Measurements from ENCODE around the gene SPRR2D. TPM values are rescaled to one million over a fixed set of nuclear protein-coding genes. Genes with fewer than 3 reads are reported as not detected.
"Not testable (repeated sequence)": the region's sequence is repeated elsewhere in the genome, so short reads cannot be mapped to it uniquely, and the experiment has no call there.

SPRR2D gene
- polyA plus RNA-seq, result not detected

GRCh38 chr1:153040950-153041631 is at the start of gene SPRR2D:
Gene SPRR2D, minus strand, starts transcription at chr1:153041120. Its CDS starts 774 bp downstream, at chr1:153040346.
- Mint-ChIP-seq H3K9me3 (peaks cover 0 to 4% (median 0%) of the 10 kb centered on the region in 3 donors), H3K4me1 (no peaks in the 10 kb centered on the region), H3K27me3 (peaks cover 34% of the 10 kb centered on the region), H3K27ac (no peak within 1 kb of the TSS), H3K36me3 (no peaks in the 10 kb centered on the region), H3K4me3 (no peak within 1 kb of the TSS)

GRCh38 chr1:153087652-153088051 is 46.7 kb upstream of the SPRR2D start:
- Mint-ChIP-seq H3K27me3 (peaks cover 2% of the 10 kb centered on the region), H3K4me1 (no peaks in the 10 kb centered on the region), H3K27ac (no peak overlapping the region), H3K36me3 (no peaks in the 10 kb centered on the region), H3K9me3 (peaks cover 0 to 7% (median 2%) of the 10 kb centered on the region in 3 donors), H3K4me3 (no peak overlapping the region)

- Mint-ChIP-seq H3K27ac (no peak overlapping the region), H3K9me3 (peaks cover 7 to 13% (median 12%) of the 10 kb centered on the region in 3 donors), H3K4me1 (no peaks in the 10 kb centered on the region), H3K4me3 (no peak overlapping the region), H3K36me3 (peaks cover 2% of the 10 kb centered on the region), H3K27me3 (peaks cover 3% of the 10 kb centered on the region)
Measured at GRCh38 chr1:153081736-153082135, 40.8 kb upstream of the SPRR2D start.

GRCh38 chr1:153072806-153073726 is 32.1 kb upstream of the SPRR2D start:
- H3K9me3 Mint-ChIP-seq, result peaks cover 0 to 2% (median 0%) of the 10 kb centered on the region in 3 donors
- no peak overlapping the region for H3K27ac Mint-ChIP-seq
- H3K4me3 Mint-ChIP-seq, result no peak overlapping the region
- H3K27me3 Mint-ChIP-seq, result peaks cover 1% of the 10 kb centered on the region
- H3K4me1 Mint-ChIP-seq, result no peaks in the 10 kb centered on the region
- no peaks in the 10 kb centered on the region for H3K36me3 Mint-ChIP-seq

- Mint-ChIP-seq H3K27ac (no peak within 1 kb of the TSS), H3K27me3 (no peaks in the 10 kb centered on the region), H3K9me3 (peaks cover 0 to 4% (median 2%) of the 10 kb centered on the region in 3 donors), H3K4me3 (no peak within 1 kb of the TSS), H3K4me1 (no peaks in the 10 kb centered on the region), H3K36me3 (no peaks in the 10 kb centered on the region)
Measured at GRCh38 chr1:153071511-153071910, 30.6 kb upstream of the SPRR2D start, which contains the start of gene SPRR2B. Gene SPRR2B, minus strand, starts transcription at chr1:153071611. Its CDS starts 772 bp downstream, at chr1:153070839.

GRCh38 chr1:153070243-153070642 is 29.3 kb upstream of the SPRR2D start:
- peaks cover 0 to 4% (median 2%) of the 10 kb centered on the region in 3 donors for H3K9me3 Mint-ChIP-seq
- no peaks in the 10 kb centered on the region for H3K4me1 Mint-ChIP-seq
- no peaks in the 10 kb centered on the region for H3K27me3 Mint-ChIP-seq
- H3K27ac Mint-ChIP-seq, result no peak overlapping the region
- no peak overlapping the region for H3K4me3 Mint-ChIP-seq
- no peaks in the 10 kb centered on the region for H3K36me3 Mint-ChIP-seq

GRCh38 chr1:153058826-153059784 is 18.2 kb upstream of the SPRR2D start:
- Mint-ChIP-seq H3K4me3 (no peak overlapping the region), H3K27ac (no peak overlapping the region), H3K4me1 (no peaks in the 10 kb centered on the region), H3K9me3 (no peaks in the 10 kb centered on the region), H3K36me3 (no peaks in the 10 kb centered on the region), H3K27me3 (peaks cover 12% of the 10 kb centered on the region)

GRCh38 chr1:153058154-153058553 is 17.2 kb upstream of the SPRR2D start:
- Mint-ChIP-seq H3K27ac (no peak overlapping the region), H3K27me3 (peaks cover 12% of the 10 kb centered on the region), H3K36me3 (no peaks in the 10 kb centered on the region), H3K9me3 (peaks cover 0 to 4% (median under 1%) of the 10 kb centered on the region in 3 donors), H3K4me3 (no peak overlapping the region), H3K4me1 (no peaks in the 10 kb centered on the region)

- Mint-ChIP-seq H3K9me3 (peaks cover 0 to 7% (median 6%) of the 10 kb centered on the region in 3 donors), H3K27ac (no peak within 1 kb of the TSS), H3K36me3 (no peaks in the 10 kb centered on the region), H3K27me3 (peaks cover 15% of the 10 kb centered on the region), H3K4me3 (peak within 1 kb of the TSS in 1 of 4 donors; percentile 17), H3K4me1 (no peaks in the 10 kb centered on the region)
Measured at GRCh38 chr1:153057375-153057774, 16.5 kb upstream of the SPRR2D start, which contains the start of gene SPRR2A. Gene SPRR2A, minus strand, starts transcription at chr1:153057512. Its CDS starts 777 bp downstream, at chr1:153056735.

GRCh38 chr1:153056111-153056510 is 15.2 kb upstream of the SPRR2D start:
- H3K27me3 Mint-ChIP-seq, result peaks cover 18% of the 10 kb centered on the region
- not testable (repeated sequence) for H3K9me3 Mint-ChIP-seq, H3K27ac Mint-ChIP-seq, H3K36me3 Mint-ChIP-seq, H3K4me1 Mint-ChIP-seq
- H3K4me3 Mint-ChIP-seq, result peak overlapping the region in 1 of 4 donors; percentile 17

- peaks cover 13% of the 10 kb centered on the region for H3K27me3 Mint-ChIP-seq
- no peak overlapping the region for H3K4me3 Mint-ChIP-seq
- peaks cover 0 to 7% (median 6%) of the 10 kb centered on the region in 3 donors for H3K9me3 Mint-ChIP-seq
- H3K4me1 Mint-ChIP-seq, result no peaks in the 10 kb centered on the region
- no peaks in the 10 kb centered on the region for H3K36me3 Mint-ChIP-seq
- H3K27ac Mint-ChIP-seq, result no peak overlapping the region
Measured at GRCh38 chr1:153049211-153049610, 8.3 kb upstream of the SPRR2D start.

GRCh38 chr1:153035211-153035610 is 5.7 kb downstream of the SPRR2D start:
- H3K27ac Mint-ChIP-seq, result no peak overlapping the region
- peaks cover 0 to 2% (median 0%) of the 10 kb centered on the region in 3 donors for H3K9me3 Mint-ChIP-seq
- no peaks in the 10 kb centered on the region for H3K4me1 Mint-ChIP-seq
- H3K4me3 Mint-ChIP-seq, result no peak overlapping the region
- peaks cover 15% of the 10 kb centered on the region for H3K27me3 Mint-ChIP-seq
- H3K36me3 Mint-ChIP-seq, result no peaks in the 10 kb centered on the region

GRCh38 chr1:153032677-153033308 is 8.1 kb downstream of the SPRR2D start:
- Mint-ChIP-seq H3K27me3 (peaks cover 6% of the 10 kb centered on the region), H3K4me1 (peaks cover 0 to 1% (median 0%) of the 10 kb centered on the region in 3 donors), H3K9me3 (peaks cover 0 to 3% (median 0%) of the 10 kb centered on the region in 3 donors), H3K27ac (no peak overlapping the region), H3K4me3 (no peak overlapping the region), H3K36me3 (no peaks in the 10 kb centered on the region)

- no peak overlapping the region for H3K4me3 Mint-ChIP-seq
- peaks cover 6% of the 10 kb centered on the region for H3K27me3 Mint-ChIP-seq
- H3K27ac Mint-ChIP-seq, result no peak overlapping the region
- peaks cover 0 to 1% (median 0%) of the 10 kb centered on the region in 3 donors for H3K4me1 Mint-ChIP-seq
- peaks cover 0 to 3% (median 0%) of the 10 kb centered on the region in 3 donors for H3K9me3 Mint-ChIP-seq
- no peaks in the 10 kb centered on the region for H3K36me3 Mint-ChIP-seq
Measured at GRCh38 chr1:153032073-153032472, 8.8 kb downstream of the SPRR2D start.
